GM12874 (cell line): ENCODE data around the gene STK10.

Experiments
- CTCF ChIP-seq: IDR thresholded peaks from 2 replicates; pipeline ENCODE4 v1.5.1; 2011; ENCODE audit warnings: low read depth, mild to moderate bottlenecking, control low read depth, low read length, moderate library complexity; ENCODE audit not compliant: insufficient read depth

STK10 gene

DNA sequence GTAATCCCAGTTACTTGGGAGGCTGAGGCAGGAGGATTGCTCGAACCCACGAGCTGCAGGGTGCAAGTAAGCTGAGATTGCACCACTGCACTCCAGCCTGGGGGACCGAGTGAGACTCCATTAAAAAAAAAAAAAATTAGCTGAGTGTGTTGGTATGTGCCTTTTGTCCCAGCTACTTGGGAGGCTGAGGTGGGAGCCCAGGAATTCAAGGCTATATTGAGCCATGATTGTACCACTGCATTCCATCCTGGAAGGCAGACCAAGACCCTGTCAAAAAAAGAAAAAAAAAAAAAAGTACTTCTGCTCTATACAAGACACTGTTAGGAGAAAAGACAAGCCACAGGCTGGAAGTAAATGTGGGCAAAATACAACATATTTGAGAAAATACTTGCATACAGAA lies 113.1 kb downstream of the STK10 start:
- no peak for TF ChIP-seq CTCF

- TF ChIP-seq CTCF = no peak
Measured at GRCh38 chr5:172071309-172071875, 116.6 kb downstream of the STK10 start.

DNA sequence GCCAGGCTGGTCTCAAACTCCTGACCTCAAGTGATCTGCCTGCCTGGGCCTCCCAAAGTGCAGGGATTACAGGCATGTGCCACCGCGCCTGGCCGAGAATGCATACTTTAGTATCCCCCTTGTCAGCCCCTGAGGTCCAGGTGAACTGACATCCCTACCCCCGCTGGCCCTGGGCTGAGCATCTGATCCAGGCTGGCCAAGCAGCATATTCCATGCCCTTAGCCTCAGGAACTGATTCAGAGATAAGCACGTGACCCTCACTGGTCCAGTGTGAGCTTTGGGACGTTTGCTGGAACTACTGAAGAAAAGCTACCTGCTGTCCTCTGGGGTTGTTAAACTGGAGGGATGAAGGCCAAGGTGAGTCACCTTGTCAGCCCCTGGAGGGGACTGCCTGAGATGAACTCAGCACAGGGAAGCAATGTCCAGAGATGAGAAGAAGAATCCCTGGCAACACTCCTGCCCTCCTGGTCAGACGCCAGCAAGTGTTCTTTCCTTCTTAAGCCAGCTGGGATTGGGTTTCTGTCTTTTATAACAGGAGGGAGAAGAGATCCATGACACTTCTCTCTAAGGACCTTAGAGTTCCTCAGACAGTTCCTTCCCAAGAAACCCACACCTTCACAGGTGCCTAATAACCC lies 122.5 kb downstream of the STK10 start:
- no peak for TF ChIP-seq CTCF

- no peak for TF ChIP-seq CTCF
Measured at GRCh38 chr5:172064766-172065165, 123.3 kb downstream of the STK10 start.

DNA sequence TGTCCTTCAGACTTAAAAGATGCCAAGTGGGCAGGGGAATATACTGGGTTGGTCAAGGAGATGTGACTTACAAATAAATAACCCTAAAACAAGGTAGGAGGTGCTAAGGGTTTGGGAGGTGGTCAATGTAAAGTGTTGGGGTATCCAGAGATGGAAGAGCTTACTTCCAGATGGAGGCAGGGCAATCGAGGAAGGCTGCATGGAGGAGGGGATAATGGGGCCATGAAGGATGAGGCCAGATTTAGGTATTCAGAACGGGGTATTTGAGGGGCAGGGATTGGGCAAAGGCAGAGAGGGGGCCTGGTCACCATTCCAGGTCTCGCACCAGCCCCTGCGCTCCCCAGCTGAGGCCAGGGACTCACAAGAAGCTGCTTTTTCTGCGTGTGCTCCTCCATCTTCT lies 123.7 kb downstream of the STK10 start:
- no peak for TF ChIP-seq CTCF

- no peak for TF ChIP-seq CTCF
Measured at GRCh38 chr5:172063463-172064235, 124.4 kb downstream of the STK10 start.

DNA sequence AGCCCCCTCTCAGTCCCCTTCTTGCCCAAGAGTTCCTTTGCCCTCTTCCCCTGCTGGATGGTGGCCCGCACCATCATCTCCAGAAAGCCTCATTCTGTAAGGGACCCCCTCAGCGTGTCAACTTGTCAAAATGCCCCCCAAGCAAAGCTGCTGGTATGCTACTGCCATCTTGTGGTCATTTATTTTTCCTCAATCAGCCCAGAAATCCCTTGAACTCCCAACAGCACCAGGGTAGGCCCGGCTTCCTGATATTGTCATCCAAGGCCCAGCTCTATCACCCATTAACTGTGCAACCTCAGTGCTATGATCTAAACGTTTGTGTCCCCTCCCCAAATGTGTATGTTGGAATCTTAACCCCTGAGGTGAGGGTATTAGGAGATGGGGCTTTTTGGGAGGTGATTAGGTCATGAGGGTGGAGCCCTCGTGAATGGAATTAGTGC lies 128.3 kb downstream of the STK10 start:
- peak; percentile 31 for TF ChIP-seq CTCF
